Effector CD4-positive, alpha-beta T cell (primary cell): ENCODE measurements around the gene CHST11.
"Not testable (repeated sequence)": the region's sequence is repeated elsewhere in the genome, so short reads cannot be mapped to it uniquely, and the experiment has no call there.

ENCODE experiments used
- DNase-seq: peaks from one replicate; pipeline ENCODE4 v3.0.0-alpha.2; 2020

Gene CHST11

GRCh38 chr12:104506676-104507401 lies 50.1 kb downstream of the CHST11 start:
- no peak for DNase-seq

- DNase-seq: no peak
Observed at GRCh38 chr12:104507672-104508071, 50.9 kb downstream of the CHST11 start.

- DNase-seq: no peak
Observed at GRCh38 chr12:104508752-104509446, 52.2 kb downstream of the CHST11 start.

- DNase-seq: no peak
Observed at GRCh38 chr12:104510145-104510872, 53.6 kb downstream of the CHST11 start.

- DNase-seq: no peak
Observed at GRCh38 chr12:104510873-104511440, 54.2 kb downstream of the CHST11 start.

- DNase-seq: no peak
Observed at GRCh38 chr12:104513681-104514080, 56.9 kb downstream of the CHST11 start.

- no peak for DNase-seq
Observed at GRCh38 chr12:104514092-104514810, 57.5 kb downstream of the CHST11 start.

GRCh38 chr12:104515899-104516298 lies 59.2 kb downstream of the CHST11 start:
- DNase-seq: no peak

- DNase-seq: no peak
Observed at GRCh38 chr12:104516821-104517220, 60.1 kb downstream of the CHST11 start.

GRCh38 chr12:104517880-104518279 lies 61.1 kb downstream of the CHST11 start:
- no peak for DNase-seq

- DNase-seq: peak; percentile 32
Observed at GRCh38 chr12:104519190-104520019, 62.7 kb downstream of the CHST11 start.

- DNase-seq: no peak
Observed at GRCh38 chr12:104520242-104520900, 63.6 kb downstream of the CHST11 start.

GRCh38 chr12:104521731-104522130 lies 65.0 kb downstream of the CHST11 start:
- no peak for DNase-seq

- no peak for DNase-seq
Observed at GRCh38 chr12:104522985-104523722, 66.4 kb downstream of the CHST11 start.

GRCh38 chr12:104524034-104524832 lies 67.5 kb downstream of the CHST11 start:
- no peak for DNase-seq

- no peak for DNase-seq
Observed at GRCh38 chr12:104526320-104526719, 69.6 kb downstream of the CHST11 start.

GRCh38 chr12:104526751-104527150 lies 70.0 kb downstream of the CHST11 start:
- no peak for DNase-seq

GRCh38 chr12:104527653-104528052 lies 70.9 kb downstream of the CHST11 start:
- DNase-seq: not testable (repeated sequence)

- no peak for DNase-seq
Observed at GRCh38 chr12:104529130-104529874, 72.6 kb downstream of the CHST11 start.
